HG02852 (cell line): ENCODE measurements around the gene JAG1.

Experiments used
- ATAC-seq: cut with Tn5 transposase; IDR thresholded peaks from one replicate; pipeline ENCODE4 v1.9.1; 2021; ENCODE audit warnings: mild to moderate bottlenecking, moderate library complexity; ENCODE audit not compliant: unreplicated experiment

The JAG1 gene

GRCh38 chr20:10699941-10700340 is 26.1 kb upstream of the JAG1 start:
- ATAC-seq = no peak

GRCh38 chr20:10699489-10699888 is 25.7 kb upstream of the JAG1 start:
- ATAC-seq = no peak

GRCh38 chr20:10696650-10697049 is 22.9 kb upstream of the JAG1 start:
- ATAC-seq = no peak

- ATAC-seq = no peak
Observed at GRCh38 chr20:10689385-10689784, 15.6 kb upstream of the JAG1 start.

GRCh38 chr20:10687895-10688294 is 14.1 kb upstream of the JAG1 start:
- no peak for ATAC-seq

- ATAC-seq = no peak
Observed at GRCh38 chr20:10686356-10687133, 12.7 kb upstream of the JAG1 start.

- no peak for ATAC-seq
Observed at GRCh38 chr20:10683537-10683936, 9.7 kb upstream of the JAG1 start.

- ATAC-seq = no peak
Observed at GRCh38 chr20:10682939-10683338, 9.1 kb upstream of the JAG1 start.

- ATAC-seq = no peak
Observed at GRCh38 chr20:10681494-10681893, 7.7 kb upstream of the JAG1 start.

- ATAC-seq = no peak
Observed at GRCh38 chr20:10680571-10680970, 6.8 kb upstream of the JAG1 start.

- ATAC-seq = no peak
Observed at GRCh38 chr20:10679269-10679668, 5.5 kb upstream of the JAG1 start.

- no peak for ATAC-seq
Observed at GRCh38 chr20:10676518-10676917, 2.7 kb upstream of the JAG1 start.

GRCh38 chr20:10675450-10675848 is 1.6 kb upstream of the JAG1 start:
- ATAC-seq = no peak

- peak; percentile 31 for ATAC-seq
Observed at GRCh38 chr20:10674684-10675449, 1.1 kb upstream of the JAG1 start.

GRCh38 chr20:10673176-10673841 is 490 bp downstream of the JAG1 start:
- no peak for ATAC-seq

- ATAC-seq = no peak
Observed at GRCh38 chr20:10672624-10673127, 1.1 kb downstream of the JAG1 start.

- no peak for ATAC-seq
Observed at GRCh38 chr20:10671919-10672623, 1.7 kb downstream of the JAG1 start.

GRCh38 chr20:10671221-10671918 is 2.4 kb downstream of the JAG1 start:
- ATAC-seq = peak; percentile 18

- peak; percentile 54 for ATAC-seq
Observed at GRCh38 chr20:10670501-10671220, 3.1 kb downstream of the JAG1 start.
